GM18508 (cell line): ENCODE measurements around the gene ZNF804A.

Experiments used
- ATAC-seq: cut with Tn5 transposase; IDR thresholded peaks from one replicate; pipeline ENCODE4 v1.9.1; 2021; ENCODE audit warnings: moderate number of reproducible peaks; ENCODE audit not compliant: insufficient read depth, unreplicated experiment

Gene ZNF804A

GRCh38 chr2:184920451-184920965 is 322.2 kb downstream of the ZNF804A start:
- ATAC-seq: no peak

GRCh38 chr2:184921676-184922075 is 323.3 kb downstream of the ZNF804A start:
- ATAC-seq: no peak

- ATAC-seq: no peak
Observed at GRCh38 chr2:184923751-184924150, 325.4 kb downstream of the ZNF804A start.

- no peak for ATAC-seq
Observed at GRCh38 chr2:184927040-184927439, 328.7 kb downstream of the ZNF804A start.

GRCh38 chr2:184936761-184937160 is 338.4 kb downstream of the ZNF804A start:
- ATAC-seq: no peak

GRCh38 chr2:184938221-184938985 is 340.1 kb downstream of the ZNF804A start:
- ATAC-seq: no peak

GRCh38 chr2:184945326-184945725 is 347.0 kb downstream of the ZNF804A start:
- ATAC-seq: no peak

GRCh38 chr2:184945824-184946223 is 347.5 kb downstream of the ZNF804A start:
- ATAC-seq: no peak

- no peak for ATAC-seq
Observed at GRCh38 chr2:184956856-184957255, 358.5 kb downstream of the ZNF804A start.

GRCh38 chr2:184971546-184972068 is 373.3 kb downstream of the ZNF804A start:
- ATAC-seq: no peak
